Kidney glomerular epithelial cell (primary cell): Measurements from ENCODE around the gene RPS24.

Source experiments
- DNase-seq: peaks from one replicate; lab custom pipeline; 2025; lab: John Stamatoyannopoulos, UW

Gene RPS24

GRCh38 chr10:78028438-78029268, 5.0 kb upstream of the RPS24 start:
- peak; percentile 20 for DNase-seq

GRCh38 chr10:78029269-78030226, 4.1 kb upstream of the RPS24 start, which contains the start of gene POLR3A:
Gene POLR3A, minus strand, starts transcription at chr10:78029515. Its CDS starts 108 bp downstream, at chr10:78029407.
- DNase-seq: peak; percentile 92

GRCh38 chr10:78033387-78033636, 351 bp upstream of the RPS24 start:
- DNase-seq: no peak

DNA sequence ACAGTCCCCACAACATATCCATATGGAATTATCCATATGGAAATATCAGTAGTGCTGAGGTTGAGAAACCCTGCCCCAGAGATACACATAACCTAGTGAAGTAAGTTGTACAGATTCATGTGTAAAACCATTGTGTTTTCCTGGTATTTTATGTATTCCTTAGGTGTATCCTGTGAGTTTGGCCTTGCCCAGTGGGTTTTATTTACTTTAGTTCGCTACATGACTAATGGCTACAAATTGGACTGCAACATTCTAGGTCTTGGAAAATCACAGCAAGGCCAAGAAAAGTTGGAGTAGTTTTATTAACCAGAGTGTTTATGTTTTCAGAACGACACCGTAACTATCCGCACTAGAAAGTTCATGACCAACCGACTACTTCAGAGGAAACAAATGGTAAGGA, 1.4 kb downstream of the RPS24 start:
- no peak for DNase-seq

- no peak for DNase-seq
Observed at GRCh38 chr10:78035437-78035836, 1.8 kb downstream of the RPS24 start.

DNA sequence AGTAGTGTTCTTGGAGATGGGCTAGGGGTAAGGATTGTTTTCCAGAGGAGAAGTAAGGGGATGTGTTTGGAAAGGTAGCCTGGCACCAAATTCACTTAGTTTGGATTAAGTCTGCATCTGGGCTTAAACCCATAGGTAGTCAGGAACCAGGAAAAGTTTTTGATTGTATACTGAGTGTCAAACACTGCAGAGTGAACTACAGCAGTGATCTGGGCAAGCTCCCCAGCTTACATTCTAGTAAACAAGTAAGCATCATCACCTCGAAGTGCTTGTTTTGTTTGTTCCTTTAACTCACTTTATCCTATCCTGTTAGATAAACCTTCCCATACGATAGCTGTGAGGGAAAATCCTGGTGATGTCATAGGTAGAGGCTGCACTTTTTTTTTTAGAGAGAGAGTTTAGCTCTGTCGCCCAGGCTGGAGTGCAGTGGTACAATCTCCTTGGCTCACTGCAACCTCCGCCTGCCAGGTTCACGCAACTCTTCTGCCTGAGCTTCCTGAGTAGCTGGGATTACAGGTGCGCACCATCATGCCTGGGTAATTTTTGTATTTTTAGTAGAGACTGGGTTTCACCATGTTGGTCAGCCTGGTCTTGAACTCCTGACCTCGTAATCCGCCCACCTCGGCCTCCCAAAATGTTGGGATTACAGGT, 2.4 kb downstream of the RPS24 start:
- DNase-seq: no peak

DNA sequence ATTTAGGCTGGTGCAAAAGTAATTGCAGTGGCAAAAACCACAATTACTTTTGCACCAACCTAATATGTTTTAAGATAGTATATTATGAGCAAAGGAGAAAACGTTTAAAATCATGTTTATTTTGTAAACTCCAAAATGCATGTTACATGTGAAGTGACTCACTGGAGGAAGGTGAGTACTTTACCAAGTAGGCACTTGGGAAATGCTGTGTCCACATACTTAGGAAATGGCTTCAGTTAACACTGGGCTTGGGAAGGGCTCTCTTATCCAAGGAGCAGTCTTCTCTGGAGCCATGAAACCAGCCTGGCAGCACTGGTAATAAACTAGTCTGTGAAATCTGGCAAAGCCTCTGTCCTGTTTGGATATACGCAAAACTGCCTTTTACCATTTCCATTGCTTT, 4.4 kb downstream of the RPS24 start:
- DNase-seq: no peak

DNA sequence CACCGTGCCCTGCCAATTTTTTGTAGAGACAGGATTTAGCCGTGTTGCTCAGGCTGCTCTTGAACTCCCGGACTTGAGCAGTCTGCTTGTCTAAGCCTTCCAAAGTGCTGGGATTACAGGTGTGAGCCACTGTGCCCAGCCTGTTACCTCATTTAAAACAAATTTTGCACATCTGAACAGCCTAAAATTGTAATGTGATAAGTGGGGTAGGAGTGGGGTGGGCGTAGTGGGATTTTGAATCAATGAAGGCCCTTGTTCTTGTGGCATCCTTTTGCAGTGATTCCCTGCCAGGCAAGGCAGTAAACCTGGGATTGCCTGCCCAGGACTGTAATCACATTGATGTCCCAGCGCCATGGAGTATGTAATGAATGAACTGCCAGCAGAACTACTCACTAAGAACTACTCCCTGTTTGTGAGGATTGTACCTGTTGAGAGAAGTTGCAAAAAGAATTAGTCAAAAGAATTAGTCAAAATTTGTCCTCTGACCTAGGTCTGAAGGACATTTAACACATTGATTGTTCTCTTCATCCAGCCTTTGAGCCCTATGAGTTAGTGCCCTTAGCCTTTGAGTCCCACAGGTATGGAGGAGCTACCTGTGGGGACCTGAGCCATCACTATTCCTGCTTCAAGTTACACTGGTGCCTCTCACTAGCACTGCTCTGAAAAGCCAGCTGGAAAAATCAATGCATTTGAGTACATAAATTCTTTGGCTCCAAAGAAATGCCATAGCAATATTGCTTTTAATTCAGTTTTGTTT, 5.3 kb downstream of the RPS24 start:
- DNase-seq: no peak

GRCh38 chr10:78039743-78040142, 6.1 kb downstream of the RPS24 start:
- DNase-seq: no peak

DNA sequence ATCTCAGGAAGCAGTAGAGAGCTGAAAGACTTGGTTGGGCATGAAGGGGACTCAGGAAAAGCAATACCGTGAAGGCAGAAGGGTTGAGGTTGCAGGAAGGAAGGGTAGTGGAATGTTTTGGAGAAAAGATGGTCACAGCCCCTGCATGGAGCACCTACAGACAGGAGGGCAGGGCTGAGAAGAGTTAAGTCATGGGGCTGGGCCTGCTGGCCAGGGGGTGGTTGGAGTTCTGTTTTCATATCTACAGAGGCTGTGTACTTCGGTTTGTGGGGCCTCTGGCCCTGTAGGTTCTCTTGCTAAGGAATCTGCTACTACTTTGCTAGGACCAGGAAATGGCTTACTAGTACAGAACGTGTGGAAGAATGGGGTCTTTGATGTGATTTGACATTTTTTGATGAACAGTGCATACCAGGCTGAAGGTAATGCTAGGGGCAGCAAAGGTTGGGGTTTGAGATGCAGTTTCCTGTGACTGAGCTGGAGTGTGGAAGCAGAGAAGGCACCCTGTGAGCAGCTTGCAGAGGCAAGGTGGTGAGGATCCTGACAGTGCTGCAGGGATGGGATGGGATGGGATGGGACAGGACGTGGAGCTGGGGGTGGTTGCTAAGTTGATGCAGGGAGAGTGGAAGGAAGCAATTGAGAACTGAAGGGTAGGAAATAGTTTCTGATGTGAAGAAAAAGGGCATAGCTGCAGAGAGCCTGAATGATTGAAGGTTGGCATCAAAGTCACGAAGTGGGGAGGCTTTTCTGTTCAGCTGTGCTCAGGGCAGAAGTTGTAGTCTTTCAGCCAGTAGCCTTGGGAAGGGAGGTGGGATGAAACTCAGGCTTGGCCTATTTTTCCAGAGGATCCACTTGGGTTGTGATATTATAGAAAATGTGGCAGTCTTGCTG, 7.8 kb downstream of the RPS24 start:
- DNase-seq: no peak

DNA sequence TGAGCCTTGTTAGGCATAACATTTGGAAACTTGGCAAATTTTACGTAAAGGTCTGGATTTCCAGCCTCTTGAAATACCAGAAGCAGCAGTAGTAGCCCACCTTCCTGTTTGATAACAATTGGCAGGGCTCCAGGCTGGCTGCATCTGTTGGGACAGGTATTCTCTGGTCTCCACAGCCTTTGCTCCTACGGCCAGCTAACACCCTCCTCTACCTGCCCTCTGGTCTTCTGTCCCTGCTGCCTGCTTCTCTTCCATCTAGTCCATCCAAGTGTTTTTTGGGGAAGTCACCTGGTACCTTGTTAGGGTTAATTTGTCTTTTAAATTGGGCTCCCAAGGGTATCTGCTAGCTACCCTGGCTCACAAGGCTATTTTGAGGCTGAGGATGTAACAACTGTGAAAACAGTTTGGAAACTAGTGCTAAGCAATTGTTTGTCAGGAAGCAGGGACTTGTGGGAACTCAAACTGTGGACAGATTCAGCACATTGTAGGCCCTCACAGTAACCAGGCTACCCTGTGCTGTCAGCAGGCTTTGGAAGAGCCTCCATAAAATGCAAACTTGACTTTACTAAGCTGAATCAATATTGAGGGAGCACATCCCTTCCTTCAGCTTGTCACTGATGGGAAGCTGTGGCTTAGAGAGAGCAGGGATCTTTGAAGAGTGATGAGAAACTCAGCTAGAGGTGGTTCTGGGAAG, 8.5 kb downstream of the RPS24 start:
- DNase-seq: no peak

DNA sequence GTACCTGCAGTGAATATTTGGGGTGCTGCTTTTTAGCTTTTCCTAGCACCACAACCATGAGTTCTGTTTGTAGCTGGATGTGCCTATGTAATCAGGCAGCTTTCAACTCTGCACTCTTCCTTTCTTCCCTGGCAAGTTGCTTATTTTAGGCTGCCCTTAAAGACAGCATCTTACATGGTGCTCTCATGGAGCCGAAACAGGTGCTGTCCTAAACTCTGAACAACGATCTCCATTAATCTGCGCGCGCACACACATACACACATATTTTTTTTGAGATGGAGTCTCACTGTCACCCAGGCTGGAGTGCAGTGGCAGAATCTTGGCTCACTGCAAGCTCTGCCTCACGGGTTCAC, 9.1 kb downstream of the RPS24 start:
- no peak for DNase-seq

- DNase-seq: no peak
Observed at GRCh38 chr10:78044179-78044578, 10.5 kb downstream of the RPS24 start.

- DNase-seq: no peak
Observed at GRCh38 chr10:78044699-78045098, 11.0 kb downstream of the RPS24 start.

- no peak for DNase-seq
Observed at GRCh38 chr10:78045237-78045636, 11.6 kb downstream of the RPS24 start.

DNA sequence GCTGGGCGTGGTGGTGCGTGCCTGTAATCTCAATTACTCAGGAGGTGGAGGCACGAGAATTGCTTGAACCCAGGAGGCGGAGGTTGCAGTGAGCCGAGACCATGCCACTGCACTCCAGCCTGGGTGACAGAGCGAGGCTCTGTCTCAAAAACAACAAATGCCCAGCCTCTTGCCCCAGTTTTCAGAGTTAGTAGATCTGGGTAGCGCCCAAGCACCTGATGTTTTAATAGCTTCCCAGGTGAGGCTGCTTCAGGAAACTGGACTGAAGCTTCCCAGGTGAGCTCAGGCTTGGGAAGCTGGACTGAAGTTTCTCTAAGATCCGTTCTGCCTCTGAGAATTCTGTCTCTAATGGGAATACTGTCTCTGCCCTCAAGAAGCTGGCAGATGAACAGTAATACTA, 12.2 kb downstream of the RPS24 start:
- no peak for DNase-seq

DNA sequence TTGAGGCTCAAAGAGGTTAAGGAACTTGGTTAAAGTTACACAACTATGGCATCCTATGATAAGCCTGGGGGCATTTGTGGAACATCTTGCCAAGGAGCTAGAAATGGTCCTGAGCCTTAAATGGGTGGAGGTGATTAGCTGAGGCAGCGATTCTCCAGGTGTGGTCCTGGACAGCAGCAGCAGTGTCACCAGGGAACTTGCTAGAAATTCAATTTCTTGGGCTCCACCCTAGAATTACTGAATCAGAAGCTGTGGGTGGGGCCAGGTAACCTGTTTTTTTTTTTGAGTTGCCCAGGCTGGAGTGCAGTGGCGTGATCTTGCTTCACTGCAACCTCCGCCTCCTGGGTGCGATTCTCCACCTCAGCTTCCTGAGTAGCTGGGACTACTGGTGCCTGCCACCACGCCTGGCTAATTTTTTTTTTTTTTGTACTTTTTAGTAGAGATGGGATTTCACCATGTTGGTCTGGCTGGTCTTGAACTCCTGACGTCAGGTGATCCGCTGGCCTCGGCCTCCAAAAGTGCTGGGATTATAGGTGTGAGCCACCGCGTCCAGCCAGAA, 13.1 kb downstream of the RPS24 start:
- DNase-seq: no peak

GRCh38 chr10:78047314-78047891, 13.7 kb downstream of the RPS24 start:
- peak; percentile 75 for DNase-seq

DNA sequence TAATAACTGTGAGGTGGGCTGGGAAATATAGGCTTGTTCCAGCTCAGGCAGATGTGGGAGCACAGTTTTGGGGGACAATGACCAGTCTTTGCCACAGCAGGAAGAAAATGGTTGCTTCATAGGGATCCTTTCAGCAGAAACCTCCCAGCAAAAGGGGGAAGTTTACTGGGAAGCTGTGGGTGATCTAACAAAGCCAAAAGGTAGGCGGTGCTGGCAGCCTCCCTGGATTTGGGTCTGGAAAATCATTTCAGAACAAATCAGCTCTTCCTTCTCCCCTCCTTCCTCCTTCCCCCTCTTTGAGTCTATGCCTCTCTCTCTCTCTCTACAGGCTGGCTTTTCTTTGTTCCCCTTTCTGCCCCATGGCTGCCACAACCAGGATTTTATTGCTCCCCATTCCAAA, 16.2 kb downstream of the RPS24 start:
- no peak for DNase-seq
